ENCODE results near the gene CIROP. TPM values are rescaled to one million over a fixed set of nuclear protein-coding genes. Genes with fewer than 3 reads are reported as not detected.

CIROP gene
- total RNA-seq, 1 experiment from 2014 or later, result not detected

- H4K8ac ChIP-seq (replicated peaks; ENCODE audit: insufficient read length, low read depth, low read length), result no peak overlapping the region
- no peak overlapping the region for H2BK20ac ChIP-seq (ENCODE audit: low read depth, low read length, poor library complexity, severe bottlenecking)
- no peaks in the 10 kb centered on the region for H3K79me2 ChIP-seq (ENCODE audit: insufficient read depth, low read length)
- H3K27ac ChIP-seq (ENCODE audit: insufficient read length, low read depth, low read length), result no peak overlapping the region
- Mint-ChIP-seq H3K4me1 (peaks cover 29 to 31% of the 10 kb centered on the region in 2 experiments), H3K9me3 (no peaks in the 10 kb centered on the region), H3K27ac (peak overlapping the region in 1 of 3 experiments; percentile 38; a peak in 1 of 7 replicates), H3K36me3 (ENCODE audit: insufficient read depth in 1 of 3, low read depth in 3 of 3) (peaks cover 31 to 48% (median 46%) of the 10 kb centered on the region in 3 experiments; a peak in 6 of 7 replicates), H3K4me3 (no peak overlapping the region; a peak in 1 of 5 replicates), H3K27me3 (ENCODE audit: low read depth) (0 out of 2 replicates have a peak, but pooled peaks cover 2% of the 10 kb centered on the region)
- H3K4me2 ChIP-seq (ENCODE audit: insufficient read depth, insufficient read length, low read length), result no peak overlapping the region
- H3K56ac ChIP-seq (ENCODE audit: insufficient read length, low read depth, low read length), result no peak overlapping the region
- no peak overlapping the region for H2BK120ac ChIP-seq (ENCODE audit: low read depth, low read length, poor library complexity, severe bottlenecking)
- no peak overlapping the region for H3K23ac ChIP-seq (ENCODE audit: insufficient read length, low read depth, low read length)
- no peaks in the 10 kb centered on the region for H3K23me2 ChIP-seq (ENCODE audit: insufficient read length, low read depth, low read length, poor library complexity, severe bottlenecking)
- no peak overlapping the region for H3T11ph ChIP-seq (ENCODE audit: low read length)
- peaks cover 1% of the 10 kb centered on the region; the same call in 1 of the 2 replicates for H3K27me3 ChIP-seq (ENCODE audit: insufficient read depth, low read length)
- no peaks in the 10 kb centered on the region for H4K20me1 ChIP-seq (ENCODE audit: control insufficient read depth, insufficient read depth, insufficient read length)
- H3K14ac ChIP-seq (ENCODE audit: insufficient read depth, low read length), result no peak overlapping the region
- H3K9ac ChIP-seq (ENCODE audit: extremely low read depth, insufficient read length, low read length), result no peak overlapping the region
- H2BK12ac ChIP-seq (ENCODE audit: insufficient read length, low read depth, low read length), result no peak overlapping the region
- no peak overlapping the region for H2AFZ ChIP-seq (ENCODE audit: low read length)
- H3K18ac ChIP-seq (ENCODE audit: insufficient read length, low read depth, low read length), result no peak overlapping the region
- WGBS (ENCODE audit: extremely low coverage, insufficient read length, low lambda C conversion rate), result no CpG with 5 or more reads among the region's 8 CpGs
- H4K91ac ChIP-seq (ENCODE audit: insufficient read length, low read depth, low read length), result no peak overlapping the region
- H3K4ac ChIP-seq (ENCODE audit: low read depth, low read length), result no peak overlapping the region
- H4K5ac ChIP-seq (ENCODE audit: insufficient read length, low read depth, low read length), result no peak overlapping the region
- TF ChIP-seq, protein P1, sequence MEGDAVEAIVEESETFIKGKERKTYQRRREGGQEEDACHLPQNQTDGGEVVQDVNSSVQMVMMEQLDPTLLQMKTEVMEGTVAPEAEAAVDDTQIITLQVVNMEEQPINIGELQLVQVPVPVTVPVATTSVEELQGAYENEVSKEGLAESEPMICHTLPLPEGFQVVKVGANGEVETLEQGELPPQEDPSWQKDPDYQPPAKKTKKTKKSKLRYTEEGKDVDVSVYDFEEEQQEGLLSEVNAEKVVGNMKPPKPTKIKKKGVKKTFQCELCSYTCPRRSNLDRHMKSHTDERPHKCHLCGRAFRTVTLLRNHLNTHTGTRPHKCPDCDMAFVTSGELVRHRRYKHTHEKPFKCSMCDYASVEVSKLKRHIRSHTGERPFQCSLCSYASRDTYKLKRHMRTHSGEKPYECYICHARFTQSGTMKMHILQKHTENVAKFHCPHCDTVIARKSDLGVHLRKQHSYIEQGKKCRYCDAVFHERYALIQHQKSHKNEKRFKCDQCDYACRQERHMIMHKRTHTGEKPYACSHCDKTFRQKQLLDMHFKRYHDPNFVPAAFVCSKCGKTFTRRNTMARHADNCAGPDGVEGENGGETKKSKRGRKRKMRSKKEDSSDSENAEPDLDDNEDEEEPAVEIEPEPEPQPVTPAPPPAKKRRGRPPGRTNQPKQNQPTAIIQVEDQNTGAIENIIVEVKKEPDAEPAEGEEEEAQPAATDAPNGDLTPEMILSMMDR (conservative IDR thresholded peaks at IDR 0.05), result no peak
- no peaks in the 10 kb centered on the region for H3K79me1 ChIP-seq (ENCODE audit: insufficient read depth, low read depth, low read length, poor library complexity, severe bottlenecking)
- H2BK15ac ChIP-seq (ENCODE audit: low read depth, low read length), result no peak overlapping the region
- DNase-seq, result no peak
- H3K4me1 ChIP-seq (ENCODE audit: insufficient read depth, low read length), result peaks cover 2% of the 10 kb centered on the region; the same call in 1 of the 2 replicates
- no peak overlapping the region for H2BK5ac ChIP-seq (ENCODE audit: insufficient read length, low read length)
- H2AK5ac ChIP-seq (ENCODE audit: insufficient read length, low read length), result no peak overlapping the region
- no peaks in the 10 kb centered on the region for H3K9me3 ChIP-seq (ENCODE audit: control insufficient read depth, low read depth, low read length)
Observed at GRCh38 chr14:23126548-23127278, 21.9 kb upstream of the CIROP start.

Measured in H9 (cell line).